NCI-H2171 (cell line): ENCODE data around the gene CPOX.

Source experiments
- DNase-seq: peaks from one replicate; lab custom pipeline; 2025; lab: John Stamatoyannopoulos, UW

The CPOX gene

GRCh38 chr3:98596087-98596486 is 2.7 kb upstream of the CPOX start:
- no peak for DNase-seq

GRCh38 chr3:98594628-98595324 is 1.4 kb upstream of the CPOX start:
- DNase-seq, result no peak

DNA sequence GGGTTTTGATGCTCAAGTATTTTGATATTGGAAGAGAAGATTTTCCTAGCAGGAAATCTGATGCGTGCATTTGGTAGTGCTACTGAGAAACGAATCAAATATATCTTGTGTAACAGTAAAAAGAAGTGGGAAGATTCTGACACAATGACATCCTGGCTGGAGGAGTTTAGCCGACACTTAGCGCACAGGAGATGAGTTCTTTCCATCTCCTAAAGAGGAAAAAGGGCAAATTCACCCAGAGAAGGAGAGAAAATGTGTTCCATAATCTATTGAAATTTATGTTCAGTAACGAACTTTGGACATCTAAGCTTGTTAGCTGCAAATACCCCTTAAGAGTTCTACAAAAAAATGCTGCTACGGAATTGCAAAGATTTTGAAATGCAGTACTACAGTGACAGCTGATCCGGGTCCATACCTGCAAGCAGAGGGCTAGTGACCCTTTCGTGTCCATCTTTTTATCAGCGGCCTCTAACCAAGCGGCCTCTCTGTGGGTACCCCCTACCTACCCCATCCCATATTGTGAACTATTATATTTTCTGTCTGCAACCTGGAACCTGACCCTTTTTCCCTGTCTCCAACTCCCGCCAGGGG is 971 bp downstream of the CPOX start:
- no peak for DNase-seq

- DNase-seq, result no peak
Measured at GRCh38 chr3:98589331-98590036, 3.9 kb downstream of the CPOX start.

DNA sequence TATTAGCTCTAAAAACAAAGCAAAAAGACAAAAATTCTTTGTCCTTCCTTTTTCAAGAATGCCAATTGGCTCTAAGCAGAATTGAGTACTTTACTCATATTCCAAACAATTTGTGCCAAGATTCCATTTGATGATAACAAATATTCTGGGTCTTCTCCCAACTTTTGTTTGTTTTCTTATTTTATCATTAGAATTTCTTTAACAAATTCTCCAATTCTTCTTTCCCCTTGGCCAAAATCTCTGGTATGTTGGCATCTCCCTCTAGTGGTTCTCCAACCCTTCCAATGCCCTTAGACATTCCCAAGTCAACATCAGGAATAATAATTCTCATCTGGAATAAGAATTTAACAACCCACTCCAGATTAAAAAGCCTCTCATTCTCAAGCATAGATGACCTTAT is 5.3 kb downstream of the CPOX start:
- no peak for DNase-seq

- DNase-seq, result no peak
Measured at GRCh38 chr3:98587654-98588053, 5.8 kb downstream of the CPOX start.

- DNase-seq, result no peak
Measured at GRCh38 chr3:98584547-98584946, 8.9 kb downstream of the CPOX start.

DNA sequence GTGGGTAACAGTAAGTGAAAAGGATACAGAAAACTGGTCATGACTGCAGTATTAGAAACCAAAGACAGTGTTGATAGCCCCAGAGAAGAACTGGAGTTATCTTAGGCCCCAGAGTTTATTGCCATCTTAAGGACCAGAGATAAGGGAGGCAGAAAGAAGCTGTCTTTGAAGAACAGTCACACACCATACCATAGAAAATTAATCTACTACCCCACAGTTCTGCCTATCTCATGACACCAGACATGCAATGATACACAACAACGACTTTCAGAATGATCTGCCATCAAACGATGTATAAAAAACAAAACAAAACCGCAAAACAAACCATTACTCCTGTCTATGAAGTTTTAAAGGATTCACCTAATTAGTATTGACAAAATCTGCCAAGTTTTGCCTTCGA is 9.6 kb downstream of the CPOX start:
- DNase-seq, result no peak

- DNase-seq, result no peak
Measured at GRCh38 chr3:98582042-98582441, 11.4 kb downstream of the CPOX start.

GRCh38 chr3:98581474-98581873 is 11.9 kb downstream of the CPOX start:
- DNase-seq, result no peak

GRCh38 chr3:98580401-98581386 is 12.7 kb downstream of the CPOX start:
- no peak for DNase-seq

DNA sequence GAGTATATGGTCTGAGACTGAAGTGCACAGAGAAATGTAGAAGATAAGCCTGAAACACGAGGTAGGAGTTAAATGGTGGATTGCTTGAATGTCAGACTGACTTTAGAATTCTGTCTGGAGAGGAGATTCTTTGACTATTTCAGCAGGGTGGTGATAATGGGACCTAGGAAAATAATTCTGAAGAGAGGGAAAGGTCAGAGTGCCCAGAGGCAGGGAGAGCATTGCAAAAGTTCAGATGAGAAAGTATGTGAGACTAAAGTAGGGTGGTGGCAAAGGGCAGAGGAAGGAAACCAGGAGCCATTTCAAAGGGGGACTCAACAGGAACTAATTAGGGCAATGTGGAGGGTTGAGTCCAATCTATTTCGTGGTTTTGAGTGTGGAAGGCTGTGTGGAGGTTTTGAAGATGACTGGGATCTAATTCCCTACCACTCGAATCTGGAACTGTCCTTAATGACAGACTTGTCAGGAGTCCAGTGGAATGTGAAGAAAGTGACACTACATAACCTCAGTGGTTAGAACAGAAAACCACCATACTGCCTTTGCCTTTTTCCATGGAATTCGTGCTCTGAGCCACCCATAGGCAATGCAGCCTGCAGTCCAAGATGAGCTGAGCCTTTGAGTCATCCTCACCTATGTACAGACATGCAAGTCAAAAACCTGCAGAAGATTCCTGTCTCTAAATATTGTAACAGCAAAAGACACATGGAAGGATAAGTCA is 16.1 kb downstream of the CPOX start:
- DNase-seq, result no peak

DNA sequence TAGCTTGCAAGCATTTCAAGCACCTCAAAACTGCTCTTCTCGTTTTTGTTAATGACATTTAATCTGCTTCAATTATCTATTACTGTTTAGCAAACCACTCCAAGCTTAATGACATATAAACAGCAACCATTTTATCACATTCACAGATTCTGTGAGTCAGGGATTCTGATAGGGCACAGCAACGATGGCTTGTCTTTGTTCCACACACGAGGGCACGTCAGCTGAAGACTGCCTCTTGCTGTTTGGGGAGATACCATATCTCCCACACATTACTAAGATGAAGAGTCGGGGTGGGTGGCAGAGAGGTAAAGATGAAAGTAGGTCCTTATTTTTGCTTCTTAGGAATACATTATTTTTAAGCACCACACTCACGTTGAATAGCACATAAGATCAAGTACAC is 19.3 kb downstream of the CPOX start:
- DNase-seq, result no peak

DNA sequence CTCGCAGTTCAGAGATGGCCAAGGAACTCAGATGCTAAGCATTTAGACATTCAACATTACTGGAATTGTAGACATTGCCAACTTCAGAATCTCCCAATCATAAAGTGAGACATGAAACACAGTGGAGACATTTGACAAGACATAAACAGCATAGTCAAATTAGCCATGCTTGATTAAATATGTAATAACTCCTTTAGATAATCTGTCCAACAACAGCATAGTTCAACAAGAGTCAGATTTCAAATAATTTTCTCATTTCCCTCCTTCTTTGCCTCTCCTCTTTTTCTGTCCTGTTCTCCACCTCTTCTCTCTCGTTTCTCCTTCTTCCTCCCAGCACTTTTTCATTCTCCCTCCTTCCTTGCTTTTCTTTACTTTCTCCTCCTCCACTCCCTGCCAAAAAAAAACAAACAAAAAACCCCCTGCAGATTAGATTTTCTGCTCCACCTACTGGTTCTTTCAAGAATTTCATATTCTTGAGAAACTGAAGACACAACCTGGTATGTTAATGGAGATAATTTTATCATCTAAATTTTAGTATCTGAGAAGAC is 20.2 kb downstream of the CPOX start:
- DNase-seq, result no peak

- DNase-seq, result no peak
Measured at GRCh38 chr3:98568402-98568801, 25.0 kb downstream of the CPOX start.

- no peak for DNase-seq
Measured at GRCh38 chr3:98567666-98568270, 25.6 kb downstream of the CPOX start.

- no peak for DNase-seq
Measured at GRCh38 chr3:98565843-98566242, 27.6 kb downstream of the CPOX start.

- no peak for DNase-seq
Measured at GRCh38 chr3:98565237-98565643, 28.2 kb downstream of the CPOX start.

- no peak for DNase-seq
Measured at GRCh38 chr3:98564282-98565005, 29.0 kb downstream of the CPOX start.

DNA sequence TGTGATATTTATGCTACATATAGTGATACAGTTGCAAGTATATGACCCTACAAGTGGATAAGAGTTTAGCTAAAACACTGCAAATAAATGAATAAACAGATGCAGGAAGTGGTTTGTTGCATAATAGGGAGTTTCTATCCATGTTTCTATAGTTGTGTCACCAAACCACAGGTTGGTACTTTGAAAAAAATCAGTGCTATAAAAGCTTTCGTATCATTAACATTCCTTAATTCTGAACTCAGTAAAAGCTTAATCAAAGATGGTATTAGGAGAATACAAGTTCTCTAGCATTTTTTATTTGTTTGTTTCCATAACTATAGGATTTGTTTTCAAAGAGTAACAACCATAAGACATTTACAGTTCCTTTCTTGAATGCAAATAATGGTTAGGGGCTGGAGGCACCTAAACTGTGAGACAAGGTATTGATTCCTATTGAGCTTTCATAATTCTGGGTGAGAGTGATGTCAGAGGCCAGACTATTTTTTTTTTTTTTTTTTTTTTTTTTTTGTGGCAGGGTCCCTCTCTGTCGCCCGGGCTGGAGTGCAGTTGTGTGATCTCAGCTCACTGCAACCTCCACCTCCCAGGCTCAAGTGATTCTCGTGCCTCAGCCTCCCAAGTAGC is 29.6 kb downstream of the CPOX start:
- no peak for DNase-seq
